GM12891 (cell line): ENCODE data around the gene TRPM8.

Experiments
- POLR2AphosphoS5 ChIP-seq: IDR thresholded peaks from 2 replicates; pipeline ENCODE4 v1.6.1; 2011; ENCODE audit warnings: low read depth, low read length, control low read depth
- POU2F2 ChIP-seq: IDR thresholded peaks from 2 replicates; pipeline ENCODE4 v1.6.1; 2011; ENCODE audit warnings: low read depth, mild to moderate bottlenecking, control low read depth, low read length, moderate library complexity

DNA sequence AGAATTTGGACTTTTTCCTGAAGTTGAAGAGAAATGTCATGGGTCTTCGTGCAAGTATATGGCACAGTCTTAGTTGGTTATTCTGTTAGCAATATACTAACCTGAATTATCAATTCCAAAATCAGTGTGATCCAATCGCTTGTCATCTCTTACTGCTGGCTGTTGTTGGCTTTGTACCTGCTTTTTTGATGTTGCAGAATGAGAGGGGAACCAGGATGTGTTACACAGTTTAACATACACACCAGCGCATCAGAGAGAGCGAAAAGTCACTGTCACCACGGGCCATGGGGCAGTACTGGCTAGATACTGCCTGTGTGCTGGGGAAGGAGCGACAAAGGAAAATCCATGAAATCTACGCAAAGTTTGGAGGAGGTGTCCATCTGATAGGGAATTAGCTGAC lies 74.0 kb downstream of the TRPM8 start:
- no peak for TF ChIP-seq POLR2AphosphoS5
- TF ChIP-seq POU2F2, result no peak
